SK-N-SH (cell line): ENCODE measurements around the gene ZDHHC16.

Source experiments
- CHD2 ChIP-seq: fragments of 150-350 bp; IDR thresholded peaks from 2 replicates; pipeline ENCODE4 v1.6.1; 2018; ENCODE audit warnings: low read length; ENCODE audit not compliant: partially characterized antibody
- EP300 ChIP-seq, 2 experiments: IDR thresholded peaks; 2 replicates each; pipeline versions ENCODE4 v1.4.0 to v1.6.1; 2012; ENCODE audit warnings: borderline replicate concordance in 1 of 2, low read depth in 1 of 2, low read length in 1 of 2
- FOXM1 ChIP-seq: IDR thresholded peaks from 2 replicates; pipeline ENCODE4 v1.4.0; 2012; ENCODE audit warnings: low read depth, mild to moderate bottlenecking
- JUND ChIP-seq: IDR thresholded peaks from 2 replicates; pipeline ENCODE4 v1.4.0; 2012
- MXI1 ChIP-seq: IDR thresholded peaks from 2 replicates; pipeline ENCODE4 v1.6.1; 2012; ENCODE audit warnings: mild to moderate bottlenecking, low read depth, low read length, improper control_type of control experiment
- POLR2AphosphoS5 ChIP-seq: IDR thresholded peaks from 2 replicates; pipeline ENCODE4 v1.6.1; 2012; ENCODE audit warnings: low read depth, low read length
- RAD21 ChIP-seq: IDR thresholded peaks from 2 replicates; pipeline ENCODE4 v1.6.1; 2012; ENCODE audit warnings: mild to moderate bottlenecking, low read length
- TAF1 ChIP-seq: IDR thresholded peaks from 2 replicates; pipeline ENCODE4 v1.6.1; 2012; ENCODE audit warnings: low read depth, mild to moderate bottlenecking, low read length, moderate library complexity, borderline replicate concordance
- TCF12 ChIP-seq: IDR thresholded peaks from 2 replicates; pipeline ENCODE4 v1.4.0; 2012
- TF ChIP-seq, protein P1 (sequence below): IDR thresholded peaks from 2 replicates; pipeline ENCODE4; 2012
- TF ChIP-seq, protein P2 (sequence below): fragments of 200-600 bp; sonication (generic); IDR thresholded peaks from 2 replicates; pipeline ENCODE4 v1.6.1; 2017; ENCODE audit warnings: antibody characterized with exemption, mild to moderate bottlenecking, moderate library complexity
- TF ChIP-seq, protein P3 (sequence below): fragments of 150-350 bp; IDR thresholded peaks from 2 replicates; pipeline ENCODE4 v1.6.1; 2016; ENCODE audit warnings: mild to moderate bottlenecking, low read depth, low read length

DNA sequence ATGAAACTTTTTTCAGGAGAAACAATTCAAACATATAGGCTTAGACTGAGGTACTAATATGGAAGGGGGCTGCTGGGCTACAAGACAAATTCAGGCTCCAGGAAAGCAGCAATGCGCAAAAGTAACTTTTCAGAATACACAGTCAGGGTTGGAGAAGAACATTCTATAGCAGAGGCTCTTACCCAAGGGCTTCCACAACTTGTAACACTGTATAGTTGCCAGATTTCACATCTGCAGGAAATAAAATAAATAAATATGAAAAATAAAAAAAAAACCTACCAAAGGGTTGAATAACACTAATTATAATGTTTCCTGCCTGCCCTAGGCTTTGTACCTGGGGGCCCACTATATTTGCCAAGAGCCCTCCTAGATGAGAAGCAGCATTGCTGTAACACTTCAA, 37.9 kb downstream of the ZDHHC16 start:
- TF ChIP-seq CHD2, result no peak
- TF ChIP-seq FOXM1, result no peak
- TF ChIP-seq, protein P1, sequence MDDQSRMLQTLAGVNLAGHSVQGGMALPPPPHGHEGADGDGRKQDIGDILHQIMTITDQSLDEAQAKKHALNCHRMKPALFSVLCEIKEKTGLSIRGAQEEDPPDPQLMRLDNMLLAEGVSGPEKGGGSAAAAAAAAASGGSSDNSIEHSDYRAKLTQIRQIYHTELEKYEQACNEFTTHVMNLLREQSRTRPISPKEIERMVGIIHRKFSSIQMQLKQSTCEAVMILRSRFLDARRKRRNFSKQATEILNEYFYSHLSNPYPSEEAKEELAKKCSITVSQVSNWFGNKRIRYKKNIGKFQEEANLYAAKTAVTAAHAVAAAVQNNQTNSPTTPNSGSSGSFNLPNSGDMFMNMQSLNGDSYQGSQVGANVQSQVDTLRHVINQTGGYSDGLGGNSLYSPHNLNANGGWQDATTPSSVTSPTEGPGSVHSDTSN, result no peak
- TF ChIP-seq, protein P2, sequence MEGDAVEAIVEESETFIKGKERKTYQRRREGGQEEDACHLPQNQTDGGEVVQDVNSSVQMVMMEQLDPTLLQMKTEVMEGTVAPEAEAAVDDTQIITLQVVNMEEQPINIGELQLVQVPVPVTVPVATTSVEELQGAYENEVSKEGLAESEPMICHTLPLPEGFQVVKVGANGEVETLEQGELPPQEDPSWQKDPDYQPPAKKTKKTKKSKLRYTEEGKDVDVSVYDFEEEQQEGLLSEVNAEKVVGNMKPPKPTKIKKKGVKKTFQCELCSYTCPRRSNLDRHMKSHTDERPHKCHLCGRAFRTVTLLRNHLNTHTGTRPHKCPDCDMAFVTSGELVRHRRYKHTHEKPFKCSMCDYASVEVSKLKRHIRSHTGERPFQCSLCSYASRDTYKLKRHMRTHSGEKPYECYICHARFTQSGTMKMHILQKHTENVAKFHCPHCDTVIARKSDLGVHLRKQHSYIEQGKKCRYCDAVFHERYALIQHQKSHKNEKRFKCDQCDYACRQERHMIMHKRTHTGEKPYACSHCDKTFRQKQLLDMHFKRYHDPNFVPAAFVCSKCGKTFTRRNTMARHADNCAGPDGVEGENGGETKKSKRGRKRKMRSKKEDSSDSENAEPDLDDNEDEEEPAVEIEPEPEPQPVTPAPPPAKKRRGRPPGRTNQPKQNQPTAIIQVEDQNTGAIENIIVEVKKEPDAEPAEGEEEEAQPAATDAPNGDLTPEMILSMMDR, result no peak
- TF ChIP-seq JUND, result no peak
- no peak for TF ChIP-seq POLR2AphosphoS5
- TF ChIP-seq MXI1, result no peak
- TF ChIP-seq, protein P3, sequence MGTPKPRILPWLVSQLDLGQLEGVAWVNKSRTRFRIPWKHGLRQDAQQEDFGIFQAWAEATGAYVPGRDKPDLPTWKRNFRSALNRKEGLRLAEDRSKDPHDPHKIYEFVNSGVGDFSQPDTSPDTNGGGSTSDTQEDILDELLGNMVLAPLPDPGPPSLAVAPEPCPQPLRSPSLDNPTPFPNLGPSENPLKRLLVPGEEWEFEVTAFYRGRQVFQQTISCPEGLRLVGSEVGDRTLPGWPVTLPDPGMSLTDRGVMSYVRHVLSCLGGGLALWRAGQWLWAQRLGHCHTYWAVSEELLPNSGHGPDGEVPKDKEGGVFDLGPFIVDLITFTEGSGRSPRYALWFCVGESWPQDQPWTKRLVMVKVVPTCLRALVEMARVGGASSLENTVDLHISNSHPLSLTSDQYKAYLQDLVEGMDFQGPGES, result no peak
- no peak for TF ChIP-seq TCF12
- no peak for TF ChIP-seq RAD21
- TF ChIP-seq TAF1, result no peak
- TF ChIP-seq EP300 (IDR thresholded peaks at IDR 0.05; ENCODE audit: borderline replicate concordance in 1 of 2, low read depth in 1 of 2, low read length in 1 of 2), result no peak
